ENCODE results near the gene DUS1L.

Gene DUS1L

GRCh38 chr17:82092094-82092586 lies 26.5 kb upstream of the DUS1L start:
- Histone ChIP-seq H3K4me3 (ENCODE audit: low read length) (no peak overlapping the region), H3K9ac (ENCODE audit: low read depth, low read length) (no peak overlapping the region), H3K9me3 (replicated peaks; ENCODE audit: low read length) (no peaks in the 10 kb centered on the region), H3K4me1 (ENCODE audit: control insufficient read depth, insufficient read depth, low read length) (peaks cover 13% of the 10 kb centered on the region), H3K36me3 (ENCODE audit: insufficient read depth, low read length) (peaks cover 74% of the 10 kb centered on the region), H3K4me2 (ENCODE audit: low read length) (no peak overlapping the region), H3K27me3 (ENCODE audit: control insufficient read depth, insufficient read depth, low read length) (no peaks in the 10 kb centered on the region)

- H3K4me2 ChIP-seq (ENCODE audit: low read length) = no peak overlapping the region
- H3K4me3 ChIP-seq (ENCODE audit: low read length) = no peak overlapping the region
- peaks cover 79% of the 10 kb centered on the region for H3K36me3 ChIP-seq (ENCODE audit: insufficient read depth, low read length)
- H3K4me1 ChIP-seq (ENCODE audit: control insufficient read depth, insufficient read depth, low read length) = peaks cover 6% of the 10 kb centered on the region
- no peaks in the 10 kb centered on the region for H3K27me3 ChIP-seq (ENCODE audit: control insufficient read depth, insufficient read depth, low read length)
- no peak overlapping the region for H3K9ac ChIP-seq (ENCODE audit: low read depth, low read length)
- no peaks in the 10 kb centered on the region for H3K9me3 ChIP-seq (replicated peaks; ENCODE audit: low read length)
Measured at GRCh38 chr17:82091264-82092066, 25.9 kb upstream of the DUS1L start.

GRCh38 chr17:82090549-82091263 lies 25.1 kb upstream of the DUS1L start:
- Histone ChIP-seq H3K9ac (ENCODE audit: low read depth, low read length) (no peak overlapping the region), H3K4me1 (ENCODE audit: control insufficient read depth, insufficient read depth, low read length) (no peaks in the 10 kb centered on the region), H3K36me3 (ENCODE audit: insufficient read depth, low read length) (peaks cover 82% of the 10 kb centered on the region), H3K4me3 (ENCODE audit: low read length) (no peak overlapping the region), H3K27me3 (ENCODE audit: control insufficient read depth, insufficient read depth, low read length) (no peaks in the 10 kb centered on the region), H3K9me3 (replicated peaks; ENCODE audit: low read length) (no peaks in the 10 kb centered on the region), H3K4me2 (ENCODE audit: low read length) (no peak overlapping the region)

GRCh38 chr17:82089723-82090548 lies 24.3 kb upstream of the DUS1L start:
- no peak overlapping the region for H3K4me3 ChIP-seq (ENCODE audit: low read length)
- no peaks in the 10 kb centered on the region for H3K27me3 ChIP-seq (ENCODE audit: control insufficient read depth, insufficient read depth, low read length)
- H3K9me3 ChIP-seq (replicated peaks; ENCODE audit: low read length) = no peaks in the 10 kb centered on the region
- H3K36me3 ChIP-seq (ENCODE audit: insufficient read depth, low read length) = peaks cover 78% of the 10 kb centered on the region
- no peak overlapping the region for H3K4me2 ChIP-seq (ENCODE audit: low read length)
- H3K4me1 ChIP-seq (ENCODE audit: control insufficient read depth, insufficient read depth, low read length) = no peaks in the 10 kb centered on the region
- H3K9ac ChIP-seq (ENCODE audit: low read depth, low read length) = no peak overlapping the region

- no peak overlapping the region for H3K4me2 ChIP-seq (ENCODE audit: low read length)
- H3K9me3 ChIP-seq (replicated peaks; ENCODE audit: low read length) = no peaks in the 10 kb centered on the region
- H3K4me3 ChIP-seq (ENCODE audit: low read length) = no peak overlapping the region
- peaks cover 79% of the 10 kb centered on the region for H3K36me3 ChIP-seq (ENCODE audit: insufficient read depth, low read length)
- H3K9ac ChIP-seq (ENCODE audit: low read depth, low read length) = no peak overlapping the region
- no peaks in the 10 kb centered on the region for H3K4me1 ChIP-seq (ENCODE audit: control insufficient read depth, insufficient read depth, low read length)
- H3K27me3 ChIP-seq (ENCODE audit: control insufficient read depth, insufficient read depth, low read length) = no peaks in the 10 kb centered on the region
Measured at GRCh38 chr17:82088838-82089722, 23.5 kb upstream of the DUS1L start.

- Histone ChIP-seq H3K9ac (ENCODE audit: low read depth, low read length) (no peak overlapping the region), H3K27me3 (ENCODE audit: control insufficient read depth, insufficient read depth, low read length) (no peaks in the 10 kb centered on the region), H3K4me1 (ENCODE audit: control insufficient read depth, insufficient read depth, low read length) (no peaks in the 10 kb centered on the region), H3K4me2 (ENCODE audit: low read length) (no peak overlapping the region), H3K36me3 (ENCODE audit: insufficient read depth, low read length) (peaks cover 81% of the 10 kb centered on the region), H3K4me3 (ENCODE audit: low read length) (no peak overlapping the region), H3K9me3 (replicated peaks; ENCODE audit: low read length) (no peaks in the 10 kb centered on the region)
Measured at GRCh38 chr17:82087961-82088837, 22.6 kb upstream of the DUS1L start.

GRCh38 chr17:82086941-82087906 lies 21.6 kb upstream of the DUS1L start:
- peaks cover 85% of the 10 kb centered on the region for H3K36me3 ChIP-seq (ENCODE audit: insufficient read depth, low read length)
- H3K27me3 ChIP-seq (ENCODE audit: control insufficient read depth, insufficient read depth, low read length) = no peaks in the 10 kb centered on the region
- no peaks in the 10 kb centered on the region for H3K4me1 ChIP-seq (ENCODE audit: control insufficient read depth, insufficient read depth, low read length)
- H3K4me3 ChIP-seq (ENCODE audit: low read length) = no peak overlapping the region
- no peak overlapping the region for H3K4me2 ChIP-seq (ENCODE audit: low read length)
- no peak overlapping the region for H3K9ac ChIP-seq (ENCODE audit: low read depth, low read length)
- H3K9me3 ChIP-seq (replicated peaks; ENCODE audit: low read length) = no peaks in the 10 kb centered on the region

- peaks cover 83% of the 10 kb centered on the region for H3K36me3 ChIP-seq (ENCODE audit: insufficient read depth, low read length)
- H3K4me2 ChIP-seq (ENCODE audit: low read length) = no peak overlapping the region
- no peaks in the 10 kb centered on the region for H3K27me3 ChIP-seq (ENCODE audit: control insufficient read depth, insufficient read depth, low read length)
- H3K9me3 ChIP-seq (replicated peaks; ENCODE audit: low read length) = no peaks in the 10 kb centered on the region
- H3K4me1 ChIP-seq (ENCODE audit: control insufficient read depth, insufficient read depth, low read length) = no peaks in the 10 kb centered on the region
- no peak overlapping the region for H3K9ac ChIP-seq (ENCODE audit: low read depth, low read length)
- H3K4me3 ChIP-seq (ENCODE audit: low read length) = no peak overlapping the region
Measured at GRCh38 chr17:82085931-82086764, 20.5 kb upstream of the DUS1L start.

Measured in skeletal muscle satellite cell (primary cell).